GM12892 (cell line): Measurements from ENCODE around the gene TMEM94.

ENCODE experiments used
- POLR2A ChIP-seq: IDR thresholded peaks from 2 replicates; pipeline ENCODE4 v1.6.1; 2011; ENCODE audit warnings: low read depth, low read length, control low read depth
- POLR2AphosphoS5 ChIP-seq: IDR thresholded peaks from 2 replicates; pipeline ENCODE4 v1.6.1; 2011; ENCODE audit warnings: low read depth, low read length, control low read depth
- TAF1 ChIP-seq: IDR thresholded peaks from 2 replicates; pipeline ENCODE4 v1.6.1; 2011; ENCODE audit warnings: low read depth, mild to moderate bottlenecking, control low read depth, low read length, borderline replicate concordance

DNA sequence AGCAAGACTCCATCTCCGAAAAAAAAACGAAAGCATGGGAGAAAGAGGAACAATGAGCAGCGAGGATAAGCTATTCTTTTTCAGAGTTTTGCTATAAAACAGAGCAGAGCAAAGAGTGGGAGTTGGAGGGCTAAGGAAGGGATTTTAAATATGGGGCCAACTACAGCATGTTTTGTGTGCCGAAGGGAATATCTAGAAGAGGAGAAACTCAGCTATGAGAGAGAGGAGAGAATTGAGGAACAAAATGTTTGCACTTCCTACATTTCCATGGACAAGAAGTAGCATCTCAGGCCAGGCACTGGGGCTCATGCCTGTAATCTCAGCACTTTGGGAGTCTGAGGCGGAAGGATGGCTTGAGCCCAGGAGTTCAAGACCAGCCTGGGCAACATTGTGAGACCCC is 37.9 kb upstream of the TMEM94 start:
- no peak for TF ChIP-seq POLR2A
- no peak for TF ChIP-seq POLR2AphosphoS5
- no peak for TF ChIP-seq TAF1
